ENCODE results near the gene ABHD15.
"Not testable (repeated sequence)": the region's sequence is repeated elsewhere in the genome, so short reads cannot be mapped to it uniquely, and the experiment has no call there.

ABHD15 gene

DNA sequence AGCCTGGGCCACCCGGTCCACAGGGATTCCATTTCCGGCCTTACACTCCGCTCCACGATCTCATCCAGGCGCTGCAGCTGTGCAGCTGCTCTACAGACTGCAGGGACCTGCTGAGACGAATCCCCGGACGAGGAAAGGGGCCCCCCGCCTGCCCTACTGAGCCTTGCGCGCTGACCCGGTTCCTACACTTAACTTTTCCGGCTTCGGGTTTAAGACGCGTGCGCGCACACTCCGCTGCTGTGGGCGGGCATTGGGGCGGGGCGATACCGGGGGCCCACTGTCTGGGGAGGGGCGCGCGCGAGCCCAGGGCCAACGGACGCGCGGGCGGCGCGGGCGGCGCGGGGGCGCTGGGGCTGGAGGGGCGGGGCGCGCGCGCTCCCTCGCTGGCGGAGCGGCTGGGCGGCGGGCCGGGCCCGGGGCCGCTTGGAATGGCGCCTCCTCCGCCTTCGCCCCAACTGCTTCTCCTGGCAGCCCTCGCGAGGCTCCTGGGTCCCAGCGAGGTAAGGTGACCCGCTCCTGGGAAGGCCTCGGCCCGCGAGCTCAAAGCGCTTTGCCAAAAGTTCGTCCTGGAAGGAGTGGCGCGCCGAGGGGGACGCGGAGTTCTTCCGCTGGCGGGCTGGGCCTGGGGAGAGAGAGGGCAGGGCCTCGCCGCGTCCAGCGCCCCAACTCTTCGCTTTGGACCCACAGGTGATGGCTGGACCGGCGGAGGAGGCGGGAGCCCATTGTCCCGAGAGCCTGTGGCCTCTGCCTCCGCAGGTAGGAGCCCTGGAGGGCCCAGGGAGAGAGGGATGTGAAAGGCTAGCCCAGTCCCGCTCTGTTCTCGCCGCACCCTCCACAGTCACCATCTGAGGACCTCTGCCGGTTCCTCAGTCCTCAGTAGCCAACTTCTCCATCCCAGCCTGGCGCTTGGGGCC lies 1.8 kb upstream of the ABHD15 start, which contains the start of gene TP53I13:
TSS of gene TP53I13 (plus strand) at position 371 of the 914 bp plus-strand sequence. CDS start at position 429, 58 bp downstream.
- DNase-seq, result peak; percentile 86

DNA sequence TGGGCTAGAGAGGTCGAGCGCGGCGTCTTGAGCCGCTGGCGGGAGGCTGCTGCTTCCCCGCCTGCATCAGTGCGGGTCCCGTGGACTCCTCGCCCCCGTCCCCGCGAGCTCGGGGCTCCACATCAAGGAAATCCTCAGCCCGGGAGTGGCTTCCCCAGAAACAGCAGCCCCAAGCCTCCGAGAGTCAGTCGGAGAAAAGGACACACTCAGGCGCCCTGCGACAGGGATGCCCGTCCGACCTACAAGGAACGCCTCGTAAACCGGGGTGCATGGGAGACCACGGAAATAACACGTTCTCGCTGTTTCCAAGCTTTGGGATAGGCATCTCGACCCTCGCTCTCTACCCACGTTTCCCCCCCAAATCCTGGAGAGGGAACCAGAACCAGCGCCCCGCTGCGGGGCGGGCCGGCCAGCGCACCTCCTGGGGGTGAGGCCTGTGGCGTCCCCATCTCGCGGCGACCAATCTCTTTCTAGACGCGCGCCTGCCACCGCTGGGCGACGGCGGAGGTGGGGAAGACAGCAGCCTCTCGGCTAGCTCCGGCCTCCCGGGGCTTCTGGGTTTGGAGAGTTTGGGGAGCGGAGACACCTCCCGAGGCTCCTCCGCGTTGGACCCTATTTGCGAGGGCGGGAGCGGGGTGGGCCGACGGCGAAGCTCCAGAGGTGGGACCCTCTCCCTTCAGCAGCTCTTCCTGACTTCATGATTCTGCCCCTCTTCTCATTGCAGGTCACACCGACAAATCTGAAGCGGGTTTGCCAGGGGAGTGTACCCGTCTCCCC lies 905 bp upstream of the ABHD15 start:
- DNase-seq, result peak; percentile 81

DNA sequence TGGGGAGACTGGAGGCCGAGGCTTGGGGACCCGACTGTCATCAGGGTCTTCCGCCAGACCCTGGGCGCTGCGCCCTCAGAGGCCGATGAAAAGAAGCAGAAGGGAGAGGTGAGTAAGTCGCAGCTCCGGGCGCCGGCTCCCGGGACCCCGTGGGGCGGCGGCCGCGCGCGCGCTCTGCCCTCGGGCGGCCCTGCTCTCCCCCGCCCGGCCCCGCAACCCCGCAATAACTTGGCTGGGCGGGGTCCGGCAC lies 392 bp upstream of the ABHD15 start:
- no peak for DNase-seq

- DNase-seq, result peak; percentile 67
These were observed 979 bp downstream of the ABHD15 start for GRCh38 chr17:29565643-29566472.

- no peak for DNase-seq
These were observed 3.0 kb downstream of the ABHD15 start for GRCh38 chr17:29563816-29564215.

- no peak for DNase-seq
These were observed 4.2 kb downstream of the ABHD15 start for GRCh38 chr17:29562615-29563014.

- no peak for DNase-seq
These were observed 5.0 kb downstream of the ABHD15 start for GRCh38 chr17:29561554-29562517.

DNA sequence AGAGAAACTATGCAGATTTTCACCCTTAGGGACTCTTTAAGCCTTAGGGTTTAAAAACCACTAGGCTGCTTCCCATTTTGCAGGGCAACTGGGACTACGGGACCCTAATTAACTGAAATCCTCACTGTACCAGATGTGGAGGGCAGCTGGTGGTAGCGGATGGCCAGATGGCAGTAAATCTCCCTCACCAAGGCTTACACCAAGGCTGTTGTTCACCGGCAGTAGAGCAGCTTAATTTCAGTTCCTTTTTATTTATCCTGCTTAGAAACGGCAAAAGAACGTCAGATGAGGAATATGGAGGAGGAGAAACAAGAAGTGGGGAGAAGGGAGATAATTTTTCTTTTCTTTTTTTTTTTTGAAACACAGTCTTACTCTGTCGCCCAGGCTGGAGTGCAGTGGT lies 6.5 kb downstream of the ABHD15 start:
- no peak for DNase-seq

DNA sequence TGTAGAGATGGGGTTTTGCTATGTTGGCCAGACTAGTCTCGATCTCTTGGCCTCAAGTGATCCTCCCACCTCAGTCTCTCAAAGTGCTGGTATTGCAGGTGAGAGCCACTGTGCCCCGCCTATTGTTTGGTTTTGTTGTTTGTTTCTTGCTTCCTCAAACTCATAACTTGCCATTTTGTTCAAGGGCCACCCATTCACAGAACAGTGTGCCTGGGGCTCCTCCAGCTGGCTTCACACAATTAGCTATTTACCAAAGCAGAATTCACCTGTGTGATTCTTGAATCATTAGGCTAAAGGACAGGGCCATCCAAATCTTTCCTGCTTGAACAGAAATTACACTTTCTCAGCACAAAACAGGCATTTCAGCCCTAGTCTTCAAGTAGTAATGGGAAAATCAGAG lies 7.2 kb downstream of the ABHD15 start:
- no peak for DNase-seq

DNA sequence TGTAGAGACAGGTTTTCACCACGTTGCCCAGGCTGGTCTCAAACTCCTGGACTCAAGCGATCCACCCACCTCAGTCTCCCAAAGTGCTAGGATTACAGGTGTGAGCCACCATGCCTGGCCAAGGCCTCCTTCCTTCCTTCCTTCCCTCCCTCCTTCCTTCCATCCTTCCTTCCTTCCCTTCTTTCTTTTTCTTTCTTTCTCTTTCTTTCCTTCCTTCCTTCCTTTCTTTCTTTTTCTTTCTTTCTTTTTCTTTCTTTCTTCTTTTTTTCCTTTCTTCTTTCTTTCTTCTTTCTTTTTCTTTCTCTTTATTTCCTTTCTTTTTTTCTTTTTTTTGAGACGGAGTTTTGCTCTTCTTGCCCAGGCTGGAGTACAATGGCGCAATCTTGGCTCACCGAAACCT lies 8.7 kb downstream of the ABHD15 start:
- DNase-seq, result not testable (repeated sequence)

- no peak for DNase-seq
These were observed 9.1 kb downstream of the ABHD15 start for GRCh38 chr17:29557739-29558116.

GRCh38 chr17:29557085-29557738 lies 9.6 kb downstream of the ABHD15 start:
- no peak for DNase-seq

GRCh38 chr17:29555840-29556239 lies 11.0 kb downstream of the ABHD15 start:
- DNase-seq, result no peak

DNA sequence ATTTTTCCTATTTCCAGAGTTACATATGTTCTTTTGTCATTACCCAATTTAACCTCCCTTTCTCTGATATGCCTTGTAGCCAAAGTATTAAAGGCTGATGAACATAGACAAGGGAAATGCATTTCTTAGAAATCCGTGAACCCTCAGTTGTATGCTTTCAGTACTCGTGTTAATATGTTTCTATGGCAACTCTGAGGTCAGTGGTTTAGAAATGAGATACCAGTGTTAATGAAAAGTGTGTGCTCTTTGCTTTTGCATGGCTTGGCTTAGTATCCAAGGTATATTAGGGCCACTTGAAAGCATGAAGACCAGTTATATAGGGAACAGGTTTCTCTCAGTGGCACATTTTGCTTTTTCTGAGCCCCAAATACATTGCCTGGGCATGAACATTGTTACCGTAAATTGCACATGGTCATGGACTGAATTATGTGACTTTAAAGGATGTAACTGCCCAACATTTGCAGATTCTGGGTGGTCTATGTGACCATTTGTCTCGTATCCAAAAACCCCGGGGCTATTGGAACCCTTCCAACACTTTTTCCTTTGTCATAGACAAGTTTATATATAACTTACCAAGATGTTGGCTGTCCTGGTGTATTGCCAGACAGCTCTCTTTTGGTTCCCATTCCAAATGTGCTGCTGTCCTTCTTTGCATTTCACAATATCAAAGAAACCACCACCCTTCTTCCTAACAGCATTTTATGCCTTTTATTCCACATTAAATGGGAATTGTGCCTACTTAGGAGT lies 17.5 kb downstream of the ABHD15 start:
- no peak for DNase-seq

- DNase-seq, result no peak
These were observed 20.0 kb downstream of the ABHD15 start for GRCh38 chr17:29546830-29547229.

DNA sequence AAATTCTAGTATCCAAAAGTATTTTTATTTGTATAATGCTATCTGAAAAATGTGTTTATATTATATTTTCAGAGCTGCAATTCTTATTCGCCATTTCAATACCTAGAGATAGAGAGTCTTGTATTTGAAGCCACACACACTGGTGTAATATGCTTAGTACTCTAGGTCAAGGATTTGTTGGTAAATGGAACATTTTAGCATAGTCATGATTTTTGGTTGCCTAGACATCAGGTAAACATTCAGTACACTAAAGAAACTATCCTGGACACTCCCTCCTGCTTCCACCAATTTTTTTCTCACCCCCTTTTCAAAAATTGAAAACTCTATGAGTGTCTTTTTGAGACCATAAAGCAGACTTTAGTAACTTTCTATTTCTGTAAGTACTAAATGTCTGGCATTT lies 20.8 kb downstream of the ABHD15 start:
- DNase-seq, result no peak

GRCh38 chr17:29544066-29544465 lies 22.8 kb downstream of the ABHD15 start:
- no peak for DNase-seq

- DNase-seq, result no peak
These were observed 32.9 kb downstream of the ABHD15 start for GRCh38 chr17:29533976-29534375.

GRCh38 chr17:29526322-29526721 lies 40.5 kb downstream of the ABHD15 start:
- no peak for DNase-seq

- no peak for DNase-seq
These were observed 42.1 kb downstream of the ABHD15 start for GRCh38 chr17:29524692-29525091.

DNA sequence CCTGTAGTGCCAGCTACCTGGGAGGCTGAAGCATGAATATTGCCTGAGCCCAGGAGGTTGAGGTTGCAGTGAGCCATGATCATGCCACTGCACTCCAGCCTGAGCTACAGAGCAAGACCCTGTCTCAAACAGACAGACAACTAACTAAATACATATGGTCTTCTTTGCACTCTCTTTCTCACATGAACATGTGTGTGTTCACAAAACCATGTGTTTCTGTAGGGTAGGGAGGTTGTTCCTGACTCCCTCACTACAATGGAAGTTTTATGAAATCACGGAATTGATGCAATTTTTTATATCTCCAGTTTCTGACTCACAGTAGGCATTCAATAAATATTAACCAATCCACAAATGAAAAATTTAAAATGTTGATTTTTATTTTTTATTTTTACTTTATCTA lies 48.5 kb downstream of the ABHD15 start:
- no peak for DNase-seq

Measured in stimulated activated CD4-positive, alpha-beta T cell treated with anti-CD3 and anti-CD28 coated beads, Interleukin-1b, Interleukin-23, amount 100 ng/mL, for 48 hours (primary cell).